GM23248 (cell line): ENCODE data around the gene RAI1. TPM values are rescaled to one million over a fixed set of nuclear protein-coding genes. Genes with fewer than 3 reads are reported as not detected.

ENCODE experiments used
- DNase-seq: peaks from one replicate; pipeline ENCODE4 v3.0.0-alpha.2; 2015
- H2AFZ ChIP-seq: fragments of 200-600 bp; sonication (generic); 2 replicates; pipeline ENCODE4 v1.6.1; 2016; ENCODE audit warnings: antibody characterized with exemption
- H3F3A ChIP-seq: fragments of 200-600 bp; sonication (generic); 2 replicates; pipeline ENCODE4 v1.6.1; 2016; ENCODE audit warnings: mild to moderate bottlenecking, antibody characterized with exemption, mixed run types; ENCODE audit not compliant: insufficient read depth
- H3K27ac ChIP-seq: fragments of 200-600 bp; sonication (generic); 2 replicates; pipeline ENCODE4 v1.5.1; 2016; ENCODE audit warnings: mild to moderate bottlenecking
- H3K27me3 ChIP-seq: fragments of 200-600 bp; sonication (generic); replicated peaks from 2 replicates; pipeline ENCODE4 v1.6.1; 2016; ENCODE audit warnings: mild to moderate bottlenecking; ENCODE audit not compliant: insufficient read depth
- H3K36me3 ChIP-seq: fragments of 200-600 bp; sonication (generic); 2 replicates; pipeline ENCODE4 v1.6.1; 2016; ENCODE audit warnings: low read depth, mild to moderate bottlenecking
- H3K4me1 ChIP-seq: fragments of 200-600 bp; sonication (generic); 2 replicates; pipeline ENCODE4 v1.6.1; 2016; ENCODE audit warnings: mild to moderate bottlenecking; ENCODE audit not compliant: insufficient read depth
- H3K4me2 ChIP-seq: fragments of 200-600 bp; sonication (generic); one replicate; pipeline ENCODE4 v1.6.1; 2016; ENCODE audit warnings: mild to moderate bottlenecking; ENCODE audit not compliant: unreplicated experiment
- H3K4me3 ChIP-seq: fragments of 200-600 bp; sonication (generic); 2 replicates; pipeline ENCODE4 v1.5.1; 2016; ENCODE audit warnings: mild to moderate bottlenecking
- H3K79me2 ChIP-seq: fragments of 200-600 bp; sonication (generic); 2 replicates; pipeline ENCODE4 v1.6.1; 2016; ENCODE audit warnings: mild to moderate bottlenecking; ENCODE audit not compliant: insufficient read depth
- H3K9ac ChIP-seq: fragments of 200-600 bp; sonication (generic); 2 replicates; pipeline ENCODE4 v1.6.1; 2016; ENCODE audit warnings: mild to moderate bottlenecking
- H3K9me2 ChIP-seq: fragments of 200-600 bp; sonication (generic); 2 replicates; pipeline ENCODE4 v1.6.1; 2016; ENCODE audit warnings: mixed run types, mild to moderate bottlenecking, moderate library complexity; ENCODE audit not compliant: insufficient read depth
- H3K9me3 ChIP-seq: fragments of 200-600 bp; sonication (generic); one replicate; pipeline ENCODE4 v1.6.1; 2017; ENCODE audit warnings: low read depth
- H4K20me1 ChIP-seq: fragments of 200-600 bp; sonication (generic); 2 replicates; pipeline ENCODE4 v1.6.0; 2016; ENCODE audit not compliant: insufficient read depth
- EZH2 ChIP-seq: fragments of 200-600 bp; sonication (generic); IDR thresholded peaks from 2 replicates; pipeline ENCODE4 v1.6.1; 2018; ENCODE audit warnings: antibody characterized with exemption, mild to moderate bottlenecking; ENCODE audit not compliant: insufficient read depth, poor library complexity, severe bottlenecking
- EZH2phosphoT487 ChIP-seq: fragments of 200-600 bp; sonication (generic); IDR thresholded peaks from 2 replicates; pipeline ENCODE4 v1.6.1; 2018; ENCODE audit warnings: antibody characterized with exemption, moderate library complexity, mild to moderate bottlenecking, low read depth; ENCODE audit not compliant: insufficient read depth
- WGBS, 2 experiments: methylation state at CpG; one replicate each; pipeline ENCODE4 v1.1.6; 2015 to 2017; ENCODE audit warnings: low lambda C conversion rate in 2 of 2, low coverage in 1 of 2; ENCODE audit errors: missing lambda C conversion rate in 2 of 2; 5-methylcytosine and 5-hydroxymethylcytosine counted together
- in situ Hi-C: fragments of 300-500 bp; cut with MboI; formaldehyde crosslinking; loops from 2 replicates; pipeline ENCODE4 v1.15.0; 2020
- polyA plus RNA-seq: library from polyadenylated mRNA; unstranded; fragments of >200 nt; fragmentation: Nextera tagmentation; extraction: Ambion mirVana; gene quantifications from 2 replicates; pipeline ENCODE4 v1.2.1, GENCODE V29; 2016
- total RNA-seq: library from RNA; depleted of rRNA; stranded (reverse); fragments of >200 nt; shearing (Covaris generic); gene quantifications from 2 replicates; pipeline ENCODE4 v1.2.3, GENCODE V29; 2014

RAI1 gene
- total and polyA plus RNA-seq, 2 experiments from 2014 or later = 5.2 to 9.1 TPM

DNA sequence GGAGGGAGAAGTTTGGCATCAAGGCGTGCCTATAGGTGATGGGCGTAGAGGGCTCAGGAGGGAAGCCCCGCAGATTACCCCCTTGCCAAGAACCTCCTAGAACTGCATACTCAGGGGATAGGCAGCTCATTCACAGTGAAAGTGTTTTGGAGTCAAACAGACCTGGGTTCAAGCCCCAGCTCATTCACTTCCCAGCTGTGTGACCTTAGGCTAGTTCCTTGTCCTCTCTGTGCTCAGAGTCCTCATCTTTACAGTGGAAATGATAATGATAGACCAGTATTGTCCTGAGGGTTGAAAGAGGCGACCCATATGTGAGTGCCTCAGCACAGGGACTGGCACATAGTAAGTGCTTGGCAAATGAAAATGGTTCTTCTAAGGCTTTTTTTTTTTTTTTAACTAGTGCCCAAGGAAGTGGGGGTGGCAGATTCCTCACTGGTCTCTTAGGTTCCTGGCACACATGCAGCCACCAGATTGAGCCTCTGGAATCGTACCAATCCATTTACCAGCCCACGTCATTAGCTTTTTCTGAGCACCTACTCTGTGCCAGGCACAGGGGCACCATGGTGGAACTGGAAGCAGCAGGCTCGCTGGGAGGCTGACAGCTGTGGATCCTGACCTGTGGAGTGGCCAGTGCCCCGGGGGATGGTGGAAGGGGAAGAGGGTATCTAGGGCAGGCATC, 79.8 kb downstream of the RAI1 start:
- peaks cover 84% of the 10 kb centered on the region for H3K79me2 ChIP-seq
- 89 to 90% methylated on average over 8 of the region's 8 CpGs for WGBS, 2 experiments
- no peak overlapping the region for H3K9ac ChIP-seq
- no peaks in the 10 kb centered on the region for H3F3A ChIP-seq
- no peaks in the 10 kb centered on the region for H3K36me3 ChIP-seq
- no peak overlapping the region for H2AFZ ChIP-seq
- no peaks in the 10 kb centered on the region for H3K9me3 ChIP-seq
- TF ChIP-seq EZH2 (no peak), EZH2phosphoT487 (no peak)
- H4K20me1 ChIP-seq = 0 out of 2 replicates have a peak, but pooled peaks cover 8% of the 10 kb centered on the region
- H3K27ac ChIP-seq = no peak overlapping the region
- no peaks in the 10 kb centered on the region for H3K4me1 ChIP-seq
- H3K27me3 ChIP-seq = no peaks in the 10 kb centered on the region
- no peak overlapping the region for H3K4me3 ChIP-seq
- no peak for DNase-seq
- in situ Hi-C loops = no loop called here
- no peaks in the 10 kb centered on the region for H3K9me2 ChIP-seq
- no peak overlapping the region for H3K4me2 ChIP-seq

DNA sequence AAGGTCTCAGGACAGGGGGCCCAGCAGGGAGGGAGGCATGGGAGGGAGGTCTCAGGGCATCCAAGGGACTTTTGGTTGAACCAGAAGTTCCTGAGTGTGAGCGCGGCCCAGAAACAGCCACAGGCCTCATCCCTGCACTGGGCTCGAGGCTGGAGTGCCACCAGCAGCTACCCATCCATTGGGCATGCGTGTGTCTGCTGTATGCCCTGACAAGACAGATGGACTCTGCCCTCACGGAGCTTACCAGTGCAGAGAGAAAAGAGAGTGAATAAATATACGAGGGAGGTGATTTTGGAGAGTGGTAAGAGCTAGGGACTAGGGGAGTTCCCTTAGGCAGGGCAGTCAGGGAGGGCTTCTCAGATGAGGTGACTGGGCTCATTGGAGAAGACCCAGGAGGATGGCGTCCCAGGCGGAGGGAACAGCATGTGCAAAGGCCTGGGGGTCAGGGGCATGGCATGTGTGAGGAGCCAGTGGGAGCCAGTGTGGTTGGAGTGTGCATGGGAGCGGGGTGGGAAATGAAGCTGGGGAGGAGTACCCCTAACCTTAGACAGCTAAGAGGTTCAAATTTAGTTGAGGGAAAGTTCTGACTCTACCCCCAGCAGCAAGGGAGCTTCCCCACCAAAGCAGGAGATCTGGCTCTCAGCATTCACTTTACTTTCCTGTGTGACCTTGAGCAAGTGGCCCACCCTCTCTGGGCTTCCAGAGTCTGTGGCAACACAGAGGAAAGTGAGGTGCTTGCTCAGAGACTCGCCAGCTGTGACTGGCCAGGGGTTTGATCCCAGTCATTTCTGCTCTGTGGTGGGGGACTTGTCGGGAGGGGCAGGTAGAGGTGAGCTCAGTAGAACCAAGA, 80.9 kb downstream of the RAI1 start:
- 95 to 97% methylated on average over 11 of the region's 11 CpGs for WGBS, 2 experiments
- H3K9me2 ChIP-seq = no peaks in the 10 kb centered on the region
- no peaks in the 10 kb centered on the region for H3K9me3 ChIP-seq
- H3K27me3 ChIP-seq = no peaks in the 10 kb centered on the region
- 0 out of 2 replicates have a peak, but pooled peaks cover 8% of the 10 kb centered on the region for H4K20me1 ChIP-seq
- H3K36me3 ChIP-seq = no peaks in the 10 kb centered on the region
- no peaks in the 10 kb centered on the region for H3K4me1 ChIP-seq
- no peak overlapping the region for H3K27ac ChIP-seq
- H2AFZ ChIP-seq = no peak overlapping the region
- DNase-seq = no peak
- no peak overlapping the region for H3K4me2 ChIP-seq
- no peak overlapping the region for H3K4me3 ChIP-seq
- TF ChIP-seq EZH2 = no peak
- TF ChIP-seq EZH2phosphoT487 = no peak
- in situ Hi-C loops = no loop called here
- no peaks in the 10 kb centered on the region for H3F3A ChIP-seq
- no peak overlapping the region for H3K9ac ChIP-seq
- peaks cover 83% of the 10 kb centered on the region for H3K79me2 ChIP-seq

DNA sequence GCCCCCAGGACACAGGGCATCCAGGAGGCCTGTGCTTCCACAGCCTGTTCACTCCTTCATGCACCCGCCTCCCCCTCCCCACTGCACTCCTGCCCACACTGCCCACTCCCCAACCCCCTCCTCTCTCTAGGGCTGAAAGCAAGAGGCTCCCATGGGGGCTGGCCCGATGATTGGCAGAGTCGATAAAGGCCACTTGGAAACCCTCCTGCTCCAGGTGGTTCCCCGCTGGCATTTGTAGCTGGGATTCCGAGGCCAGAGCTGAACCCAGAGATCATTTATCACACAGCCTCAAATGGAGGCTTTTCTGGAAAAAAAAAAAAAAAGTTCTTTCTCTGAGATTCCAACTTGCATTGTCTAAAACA, 81.5 kb downstream of the RAI1 start:
- no peak for TF ChIP-seq EZH2phosphoT487
- TF ChIP-seq EZH2 = no peak
- Histone ChIP-seq H4K20me1 (0 out of 2 replicates have a peak, but pooled peaks cover 8% of the 10 kb centered on the region), H3F3A (no peaks in the 10 kb centered on the region), H3K4me3 (no peak overlapping the region), H3K79me2 (peaks cover 83% of the 10 kb centered on the region), H3K9me3 (no peaks in the 10 kb centered on the region), H2AFZ (no peak overlapping the region), H3K27me3 (no peaks in the 10 kb centered on the region), H3K36me3 (no peaks in the 10 kb centered on the region), H3K27ac (no peak overlapping the region), H3K4me1 (no peaks in the 10 kb centered on the region), H3K9ac (no peak overlapping the region), H3K9me2 (no peaks in the 10 kb centered on the region), H3K4me2 (no peak overlapping the region)
- DNase-seq = no peak
- WGBS, 2 experiments = 84 to 91% methylated on average over 5 of the region's 5 CpGs
- in situ Hi-C loops = no loop called here

DNA sequence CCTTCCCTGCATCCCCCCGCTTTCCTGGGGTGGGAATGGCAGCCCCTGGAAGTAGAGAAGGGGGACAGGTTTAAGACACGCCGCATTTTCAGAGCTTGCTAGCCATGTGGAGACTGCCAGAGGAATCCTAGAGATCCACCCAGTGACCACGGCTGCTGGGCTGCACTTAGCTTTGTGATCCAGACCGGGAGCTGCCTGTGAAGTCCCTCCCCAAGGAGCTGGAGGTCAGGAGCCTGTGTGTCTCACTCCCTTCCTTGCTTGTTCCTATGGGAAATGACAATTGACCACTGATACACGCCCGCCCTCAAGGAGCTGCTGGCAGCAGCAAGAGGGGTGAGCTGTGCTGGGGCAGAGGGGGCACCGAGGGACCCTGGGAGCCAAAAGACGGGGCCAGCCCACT, 81.9 kb downstream of the RAI1 start:
- in situ Hi-C loops = no loop called here
- H3K9ac ChIP-seq = no peak overlapping the region
- 0 out of 2 replicates have a peak, but pooled peaks cover 8% of the 10 kb centered on the region for H4K20me1 ChIP-seq
- H3K9me2 ChIP-seq = no peaks in the 10 kb centered on the region
- H3K9me3 ChIP-seq = no peaks in the 10 kb centered on the region
- no peak overlapping the region for H3K27ac ChIP-seq
- WGBS, 2 experiments = 75 to 76% methylated on average over 9 of the region's 9 CpGs
- H3K4me3 ChIP-seq = no peak overlapping the region
- no peaks in the 10 kb centered on the region for H3K4me1 ChIP-seq
- no peaks in the 10 kb centered on the region for H3K27me3 ChIP-seq
- no peaks in the 10 kb centered on the region for H3F3A ChIP-seq
- H2AFZ ChIP-seq = no peak overlapping the region
- DNase-seq = no peak
- no peak overlapping the region for H3K4me2 ChIP-seq
- no peaks in the 10 kb centered on the region for H3K36me3 ChIP-seq
- no peak for TF ChIP-seq EZH2phosphoT487
- no peak for TF ChIP-seq EZH2
- peaks cover 83% of the 10 kb centered on the region for H3K79me2 ChIP-seq
